Neural cell (in vitro differentiated cells): ENCODE measurements around the gene PKP3. TPM values are rescaled to one million over a fixed set of nuclear protein-coding genes. Genes with fewer than 3 reads are reported as not detected.

ENCODE experiments used
- H2AFZ ChIP-seq: fragments of 200-600, 300-800 bp; sonication (generic), shearing (Covaris generic); 2 replicates; pipeline ENCODE4 v1.6.0; 2014; ENCODE audit warnings: low read depth, mild to moderate bottlenecking, antibody characterized with exemption, low read length, moderate library complexity
- H3F3A ChIP-seq: fragments of 200-600 bp; shearing (Covaris generic); 2 replicates; pipeline ENCODE4 v1.6.1; 2016; ENCODE audit warnings: mild to moderate bottlenecking, moderate library complexity, mixed read lengths, antibody characterized with exemption, low read length; ENCODE audit not compliant: insufficient read depth, poor library complexity, severe bottlenecking
- H3K27ac ChIP-seq: fragments of 200-600, 300-800 bp; sonication (generic), shearing (Covaris generic); 2 replicates; pipeline ENCODE4 v1.5.1; 2014; ENCODE audit warnings: mild to moderate bottlenecking, low read length, moderate library complexity
- H3K27me3 ChIP-seq: fragments of 300-800, 200-600 bp; sonication (generic), shearing (Covaris generic); 2 replicates; pipeline ENCODE4 v1.6.0; 2014; ENCODE audit warnings: mild to moderate bottlenecking, low read depth, low read length, moderate library complexity; ENCODE audit not compliant: insufficient read depth
- H3K36me3 ChIP-seq: fragments of 300-800, 200-600 bp; sonication (generic), shearing (Covaris generic); 2 replicates; pipeline ENCODE4 v1.5.1; 2014; ENCODE audit warnings: mild to moderate bottlenecking, antibody characterized with exemption, low read length, moderate library complexity; ENCODE audit not compliant: insufficient read depth
- H3K4me2 ChIP-seq: fragments of 300-800, 200-600 bp; sonication (generic), shearing (Covaris generic); 2 replicates; pipeline ENCODE4 v1.6.0; 2014; ENCODE audit warnings: mild to moderate bottlenecking, low read length
- H3K4me3 ChIP-seq: fragments of 300-800, 200-600 bp; sonication (generic), shearing (Covaris generic); 2 replicates; pipeline ENCODE4 v1.5.1; 2014; ENCODE audit warnings: mild to moderate bottlenecking, low read length, moderate library complexity
- H3K79me2 ChIP-seq: fragments of 200-600 bp; shearing (Covaris generic); replicated peaks from 2 replicates; pipeline ENCODE4 v1.6.0; 2014; ENCODE audit warnings: mild to moderate bottlenecking, low read length, moderate library complexity; ENCODE audit not compliant: insufficient read depth
- H3K9ac ChIP-seq: fragments of 300-800, 200-600 bp; sonication (generic), shearing (Covaris generic); 2 replicates; pipeline ENCODE4 v1.6.1; 2016; ENCODE audit warnings: mild to moderate bottlenecking, low read length, mixed read lengths
- H3K9me2 ChIP-seq: fragments of 200-600 bp; shearing (Covaris generic); 2 replicates; pipeline ENCODE4 v1.6.1; 2016; ENCODE audit warnings: mild to moderate bottlenecking, low read length, mixed read lengths; ENCODE audit not compliant: insufficient read depth
- H3K9me3 ChIP-seq: fragments of 200-600, 300-800 bp; sonication (generic), shearing (Covaris generic); 2 replicates; pipeline ENCODE4 v1.6.1; 2016; ENCODE audit warnings: mild to moderate bottlenecking, mixed run types, low read length, moderate library complexity, mixed read lengths
- H4K20me1 ChIP-seq: fragments of 200-600 bp; shearing (Covaris generic); 2 replicates; pipeline ENCODE4 v1.6.1; 2016; ENCODE audit warnings: mild to moderate bottlenecking, mixed run types; ENCODE audit not compliant: insufficient read depth
- EP300 ChIP-seq: fragments of 450-650 bp; conservative IDR thresholded peaks from 2 replicates; pipeline ENCODE4 v1.6.1; 2014; ENCODE audit warnings: antibody characterized with exemption, mild to moderate bottlenecking, moderate library complexity; ENCODE audit not compliant: poor library complexity, severe bottlenecking
- EZH2 ChIP-seq: fragments of 200-600, 300-800 bp; shearing (Covaris generic), sonication (generic); IDR thresholded peaks from 2 replicates; pipeline ENCODE4 v1.6.1; 2014; ENCODE audit warnings: antibody characterized with exemption, low read length, borderline replicate concordance, mild to moderate bottlenecking; ENCODE audit not compliant: insufficient read depth, poor library complexity, severe bottlenecking
- MXI1 ChIP-seq: fragments of 450-650 bp; conservative IDR thresholded peaks from 2 replicates; pipeline ENCODE4 v1.6.1; 2014; ENCODE audit warnings: antibody characterized with exemption, mild to moderate bottlenecking; ENCODE audit not compliant: poor library complexity, severe bottlenecking
- POLR2AphosphoS5 ChIP-seq: IDR thresholded peaks from 2 replicates; pipeline ENCODE4 v1.6.1; 2012
- RAD21 ChIP-seq: fragments of 450-650 bp; conservative IDR thresholded peaks from 2 replicates; pipeline ENCODE4 v1.6.1; 2014; ENCODE audit warnings: antibody characterized with exemption, mild to moderate bottlenecking, moderate library complexity
- SMC3 ChIP-seq: fragments of 450-650 bp; conservative IDR thresholded peaks from 2 replicates; pipeline ENCODE4 v1.6.1; 2014; ENCODE audit warnings: antibody characterized with exemption, mild to moderate bottlenecking, moderate library complexity; ENCODE audit not compliant: poor library complexity
- TAF1 ChIP-seq: IDR thresholded peaks from 2 replicates; pipeline ENCODE4 v1.6.1; 2012; ENCODE audit warnings: low read depth
- polyA plus RNA-seq: library from polyadenylated mRNA; depleted of rRNA; stranded (reverse); fragments of >200 nt; gene quantifications from 2 replicates; pipeline ENCODE4 v1.2.3, GENCODE V29; 2014
- TF ChIP-seq, protein P1 (sequence below): IDR thresholded peaks from 2 replicates; pipeline ENCODE4 v1.6.1; 2012; ENCODE audit warnings: borderline replicate concordance
- TF ChIP-seq, protein P2 (sequence below): fragments of 450-650 bp; IDR thresholded peaks from 2 replicates; pipeline ENCODE4 v1.5.1; 2014; ENCODE audit warnings: antibody characterized with exemption, mild to moderate bottlenecking, moderate library complexity; ENCODE audit not compliant: poor library complexity, severe bottlenecking

Gene PKP3
- polyA plus RNA-seq, 1 donor from 2014 or later = not detected

DNA sequence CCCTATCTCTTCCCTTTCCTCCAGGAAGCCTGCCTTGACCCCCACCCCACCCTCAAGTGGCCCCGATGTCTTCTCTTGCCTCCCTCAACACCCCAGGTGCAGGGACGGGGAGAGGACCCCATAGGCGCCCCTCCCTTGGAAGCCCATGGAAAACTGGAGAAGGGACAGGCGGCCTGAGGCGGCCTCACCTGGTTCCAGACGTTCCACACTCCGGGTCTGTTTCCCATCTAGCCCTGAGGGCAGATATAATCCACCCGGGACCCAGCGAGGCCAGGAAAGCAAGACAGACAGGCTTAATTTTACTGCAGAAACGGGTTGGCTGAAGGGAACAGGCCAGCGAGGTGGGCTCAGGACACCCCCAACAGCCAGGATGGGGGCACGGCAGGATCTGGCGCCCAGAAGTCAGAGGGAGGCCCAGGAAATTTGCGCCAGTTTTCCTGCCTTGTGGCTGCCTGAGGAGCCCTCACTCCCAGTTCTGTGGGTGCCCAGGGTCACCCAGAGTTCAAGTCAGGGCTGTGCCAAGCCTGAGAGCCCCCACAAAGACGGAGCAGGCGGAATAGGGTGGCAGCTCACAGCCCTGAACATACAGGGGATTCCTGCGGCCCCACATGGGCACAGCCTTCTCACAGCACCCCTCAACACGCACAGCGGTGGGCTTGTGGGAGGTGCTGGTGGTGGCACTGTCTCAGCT, 23.8 kb downstream of the PKP3 start:
- no peaks in the 10 kb centered on the region for H4K20me1 ChIP-seq
- H3K79me2 ChIP-seq = no peaks in the 10 kb centered on the region
- H3K27me3 ChIP-seq = peaks cover 37% of the 10 kb centered on the region
- no peak overlapping the region for H3K9ac ChIP-seq
- no peaks in the 10 kb centered on the region for H3K9me2 ChIP-seq
- H3K4me3 ChIP-seq = no peak overlapping the region
- H3K4me2 ChIP-seq = no peak overlapping the region
- TF ChIP-seq TAF1 (no peak), RAD21 (no peak), MXI1 (no peak), EZH2 (no peak), POLR2AphosphoS5 (no peak), SMC3 (no peak), EP300 (no peak)
- TF ChIP-seq, protein P1, sequence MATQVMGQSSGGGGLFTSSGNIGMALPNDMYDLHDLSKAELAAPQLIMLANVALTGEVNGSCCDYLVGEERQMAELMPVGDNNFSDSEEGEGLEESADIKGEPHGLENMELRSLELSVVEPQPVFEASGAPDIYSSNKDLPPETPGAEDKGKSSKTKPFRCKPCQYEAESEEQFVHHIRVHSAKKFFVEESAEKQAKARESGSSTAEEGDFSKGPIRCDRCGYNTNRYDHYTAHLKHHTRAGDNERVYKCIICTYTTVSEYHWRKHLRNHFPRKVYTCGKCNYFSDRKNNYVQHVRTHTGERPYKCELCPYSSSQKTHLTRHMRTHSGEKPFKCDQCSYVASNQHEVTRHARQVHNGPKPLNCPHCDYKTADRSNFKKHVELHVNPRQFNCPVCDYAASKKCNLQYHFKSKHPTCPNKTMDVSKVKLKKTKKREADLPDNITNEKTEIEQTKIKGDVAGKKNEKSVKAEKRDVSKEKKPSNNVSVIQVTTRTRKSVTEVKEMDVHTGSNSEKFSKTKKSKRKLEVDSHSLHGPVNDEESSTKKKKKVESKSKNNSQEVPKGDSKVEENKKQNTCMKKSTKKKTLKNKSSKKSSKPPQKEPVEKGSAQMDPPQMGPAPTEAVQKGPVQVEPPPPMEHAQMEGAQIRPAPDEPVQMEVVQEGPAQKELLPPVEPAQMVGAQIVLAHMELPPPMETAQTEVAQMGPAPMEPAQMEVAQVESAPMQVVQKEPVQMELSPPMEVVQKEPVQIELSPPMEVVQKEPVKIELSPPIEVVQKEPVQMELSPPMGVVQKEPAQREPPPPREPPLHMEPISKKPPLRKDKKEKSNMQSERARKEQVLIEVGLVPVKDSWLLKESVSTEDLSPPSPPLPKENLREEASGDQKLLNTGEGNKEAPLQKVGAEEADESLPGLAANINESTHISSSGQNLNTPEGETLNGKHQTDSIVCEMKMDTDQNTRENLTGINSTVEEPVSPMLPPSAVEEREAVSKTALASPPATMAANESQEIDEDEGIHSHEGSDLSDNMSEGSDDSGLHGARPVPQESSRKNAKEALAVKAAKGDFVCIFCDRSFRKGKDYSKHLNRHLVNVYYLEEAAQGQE = no peak
- TF ChIP-seq, protein P2, sequence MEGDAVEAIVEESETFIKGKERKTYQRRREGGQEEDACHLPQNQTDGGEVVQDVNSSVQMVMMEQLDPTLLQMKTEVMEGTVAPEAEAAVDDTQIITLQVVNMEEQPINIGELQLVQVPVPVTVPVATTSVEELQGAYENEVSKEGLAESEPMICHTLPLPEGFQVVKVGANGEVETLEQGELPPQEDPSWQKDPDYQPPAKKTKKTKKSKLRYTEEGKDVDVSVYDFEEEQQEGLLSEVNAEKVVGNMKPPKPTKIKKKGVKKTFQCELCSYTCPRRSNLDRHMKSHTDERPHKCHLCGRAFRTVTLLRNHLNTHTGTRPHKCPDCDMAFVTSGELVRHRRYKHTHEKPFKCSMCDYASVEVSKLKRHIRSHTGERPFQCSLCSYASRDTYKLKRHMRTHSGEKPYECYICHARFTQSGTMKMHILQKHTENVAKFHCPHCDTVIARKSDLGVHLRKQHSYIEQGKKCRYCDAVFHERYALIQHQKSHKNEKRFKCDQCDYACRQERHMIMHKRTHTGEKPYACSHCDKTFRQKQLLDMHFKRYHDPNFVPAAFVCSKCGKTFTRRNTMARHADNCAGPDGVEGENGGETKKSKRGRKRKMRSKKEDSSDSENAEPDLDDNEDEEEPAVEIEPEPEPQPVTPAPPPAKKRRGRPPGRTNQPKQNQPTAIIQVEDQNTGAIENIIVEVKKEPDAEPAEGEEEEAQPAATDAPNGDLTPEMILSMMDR = no peak
- no peaks in the 10 kb centered on the region for H3K36me3 ChIP-seq
- H3K9me3 ChIP-seq = no peaks in the 10 kb centered on the region
- no peaks in the 10 kb centered on the region for H3F3A ChIP-seq
- H2AFZ ChIP-seq = no peak overlapping the region
- H3K27ac ChIP-seq = no peak overlapping the region

DNA sequence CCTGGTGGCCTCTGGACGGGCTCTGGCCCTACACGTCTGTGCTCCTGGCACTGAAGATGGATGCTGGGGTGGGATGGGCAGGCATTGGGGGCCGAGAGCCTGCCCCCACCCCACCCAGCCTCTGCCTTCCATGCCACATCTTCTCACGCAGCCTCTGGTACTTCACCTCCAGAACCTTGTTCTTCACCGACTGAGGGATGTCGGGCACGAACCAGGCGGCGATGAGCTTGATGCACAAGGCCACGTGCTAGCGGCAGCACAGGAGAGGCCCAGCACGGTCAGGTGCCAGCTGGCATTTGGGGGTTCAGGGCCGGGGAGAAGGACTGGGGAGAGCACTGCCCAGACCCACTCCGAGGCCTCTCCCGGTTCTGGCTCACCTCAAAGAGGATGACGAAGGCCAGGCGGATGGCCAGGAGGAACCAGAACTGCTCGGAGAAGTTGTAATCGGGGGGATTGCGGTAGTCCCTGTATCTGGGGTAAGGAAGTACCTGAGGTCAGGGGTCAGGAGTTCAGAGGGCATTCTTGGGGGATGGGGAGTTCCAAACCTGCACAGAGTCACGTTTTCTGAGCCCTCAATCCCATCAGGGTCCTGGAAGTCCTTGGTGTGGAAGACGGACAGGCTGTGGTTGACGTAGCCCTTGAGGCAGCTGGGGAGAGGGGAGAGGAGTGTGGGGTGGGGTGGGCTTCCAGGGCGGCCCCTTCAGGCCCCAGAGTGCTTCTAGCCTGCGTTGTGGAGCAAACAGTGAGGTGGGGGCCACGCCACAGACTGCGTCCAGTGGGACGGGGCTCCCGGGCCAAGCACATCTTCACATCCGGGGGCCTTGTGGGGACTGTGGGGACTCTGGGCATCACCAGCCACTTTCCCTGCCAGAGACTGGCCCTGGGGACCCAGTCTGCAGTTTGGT, 24.6 kb downstream of the PKP3 start:
- H3K27me3 ChIP-seq = peaks cover 37% of the 10 kb centered on the region
- TF ChIP-seq, protein P2 = no peak
- no peak for TF ChIP-seq MXI1
- TF ChIP-seq EP300 = no peak
- no peak for TF ChIP-seq TAF1
- TF ChIP-seq POLR2AphosphoS5 = no peak
- no peak for TF ChIP-seq SMC3

More for the DNA sequence above, 24.6 kb downstream of the PKP3 start:
- Histone ChIP-seq H3K9me3 (no peaks in the 10 kb centered on the region), H3K79me2 (no peaks in the 10 kb centered on the region), H3K4me3 (no peak overlapping the region), H3F3A (no peaks in the 10 kb centered on the region), H3K9me2 (no peaks in the 10 kb centered on the region), H3K36me3 (no peaks in the 10 kb centered on the region), H3K9ac (no peak overlapping the region), H2AFZ (no peak overlapping the region), H3K27ac (no peak overlapping the region), H3K4me2 (no peak overlapping the region), H4K20me1 (no peaks in the 10 kb centered on the region)
